ENCODE measurements around the gene MFRP.

The MFRP gene

DNA sequence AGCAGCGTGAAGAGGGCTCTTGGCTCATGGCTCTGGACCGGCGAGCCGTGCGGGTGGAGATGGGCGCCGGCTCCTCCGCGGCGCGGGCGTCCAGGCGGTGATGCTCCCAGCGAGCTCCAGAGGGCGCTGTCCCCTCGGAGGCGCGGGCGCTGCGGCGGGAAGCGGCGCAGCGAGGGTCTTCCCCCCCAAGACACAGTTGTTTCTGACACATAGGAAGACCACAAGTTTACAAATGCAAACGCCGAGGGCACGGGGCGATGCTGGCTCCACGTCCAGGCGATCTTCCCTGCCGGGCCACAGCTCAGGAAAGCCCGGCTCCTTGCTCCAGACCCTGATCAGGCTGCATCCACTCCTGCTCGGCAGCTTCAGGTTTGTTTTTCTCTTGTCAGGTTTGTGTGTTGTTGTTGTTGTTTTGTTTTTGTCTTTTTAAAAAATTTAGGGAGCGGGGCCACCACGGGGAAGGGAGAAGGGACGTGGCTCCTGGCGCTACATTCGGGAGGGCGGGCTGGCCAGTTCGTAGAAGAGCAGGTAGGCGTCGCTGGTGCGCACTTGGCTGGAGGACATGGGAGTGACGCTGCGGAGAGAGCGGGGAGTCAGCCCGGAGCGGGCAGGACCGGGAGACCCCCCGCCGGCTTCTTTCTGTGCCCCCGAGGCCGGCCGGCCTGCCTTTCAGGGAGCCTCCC lies 10.0 kb upstream of the MFRP start:
- peak; percentile 91 for DNase-seq

DNA sequence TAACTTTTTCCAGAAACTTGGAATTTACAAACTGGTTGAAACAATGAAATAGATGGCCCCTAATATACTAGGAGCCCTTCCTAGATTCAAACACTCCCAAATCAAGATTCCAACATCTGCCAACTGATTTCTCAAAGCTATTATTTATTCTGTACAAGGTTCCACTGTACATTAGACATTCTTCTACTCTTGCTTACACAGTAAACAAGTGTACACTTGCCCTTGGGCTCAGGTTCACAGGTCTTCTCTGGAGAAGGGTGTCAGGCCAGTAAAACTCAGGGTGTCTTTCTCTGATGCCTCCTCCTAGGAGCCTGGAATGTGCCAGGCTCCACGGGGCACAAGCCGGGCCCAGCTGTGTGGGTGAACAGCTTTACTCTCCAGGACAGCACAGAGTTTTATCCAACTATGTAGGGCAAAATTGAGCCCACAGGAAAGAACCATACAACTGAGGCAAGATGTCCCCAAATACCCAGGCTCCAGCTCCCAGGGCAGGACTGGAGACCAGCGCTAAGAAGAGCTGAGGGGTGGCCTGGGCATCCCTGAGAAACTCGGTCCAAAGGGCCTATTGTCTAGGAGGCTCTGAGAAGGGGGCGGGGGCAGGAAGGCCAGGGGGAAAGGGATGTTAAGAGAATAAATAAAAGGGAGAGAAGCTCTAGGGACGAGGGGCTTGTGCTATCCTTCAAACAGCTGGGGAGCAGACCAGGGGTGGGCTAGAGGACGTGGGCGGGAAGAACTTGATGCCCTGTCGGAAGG lies 8.8 kb upstream of the MFRP start:
- no peak for DNase-seq

GRCh38 chr11:119352857-119353260 lies 6.4 kb upstream of the MFRP start:
- no peak for DNase-seq

DNA sequence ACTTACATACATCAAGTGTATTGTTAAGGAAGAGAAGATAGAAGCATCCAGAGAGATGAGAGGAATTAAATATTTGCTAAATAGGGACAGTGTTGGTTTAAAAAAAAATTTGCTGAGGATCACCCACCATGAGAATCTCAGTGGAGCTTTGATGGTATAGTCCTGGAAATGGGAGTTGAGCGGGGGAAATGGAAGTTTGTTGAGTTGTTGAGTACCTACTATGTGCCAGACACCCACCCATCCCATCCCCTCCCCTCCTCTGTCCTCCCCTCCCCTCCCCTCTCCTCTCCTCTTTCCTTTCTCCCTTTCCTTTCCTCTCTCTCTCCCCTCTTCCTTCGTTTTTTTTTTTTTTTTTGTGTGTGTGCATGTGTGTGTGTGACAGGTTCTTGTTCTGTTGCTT lies 4.7 kb upstream of the MFRP start:
- DNase-seq = no peak

DNA sequence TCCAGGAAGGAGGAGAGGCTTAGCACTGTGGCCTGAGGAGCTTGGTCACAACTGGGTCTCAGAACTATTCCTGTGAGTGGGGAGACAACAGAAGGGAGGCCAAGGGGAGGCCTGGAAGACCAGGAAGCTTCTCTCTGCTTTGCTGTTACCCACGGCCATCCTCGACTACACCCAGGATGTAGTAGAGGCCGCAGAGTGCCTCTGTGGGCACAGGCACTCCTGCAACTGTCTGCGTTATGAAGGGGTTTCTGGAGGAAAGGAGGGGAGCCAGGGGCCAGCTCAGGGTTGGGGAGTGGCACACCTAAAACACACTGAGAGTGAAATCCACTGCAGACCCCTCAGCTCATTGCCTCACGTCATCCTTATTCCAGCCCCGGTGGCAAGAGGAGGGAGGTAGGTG lies 3.8 kb upstream of the MFRP start:
- no peak for DNase-seq

DNA sequence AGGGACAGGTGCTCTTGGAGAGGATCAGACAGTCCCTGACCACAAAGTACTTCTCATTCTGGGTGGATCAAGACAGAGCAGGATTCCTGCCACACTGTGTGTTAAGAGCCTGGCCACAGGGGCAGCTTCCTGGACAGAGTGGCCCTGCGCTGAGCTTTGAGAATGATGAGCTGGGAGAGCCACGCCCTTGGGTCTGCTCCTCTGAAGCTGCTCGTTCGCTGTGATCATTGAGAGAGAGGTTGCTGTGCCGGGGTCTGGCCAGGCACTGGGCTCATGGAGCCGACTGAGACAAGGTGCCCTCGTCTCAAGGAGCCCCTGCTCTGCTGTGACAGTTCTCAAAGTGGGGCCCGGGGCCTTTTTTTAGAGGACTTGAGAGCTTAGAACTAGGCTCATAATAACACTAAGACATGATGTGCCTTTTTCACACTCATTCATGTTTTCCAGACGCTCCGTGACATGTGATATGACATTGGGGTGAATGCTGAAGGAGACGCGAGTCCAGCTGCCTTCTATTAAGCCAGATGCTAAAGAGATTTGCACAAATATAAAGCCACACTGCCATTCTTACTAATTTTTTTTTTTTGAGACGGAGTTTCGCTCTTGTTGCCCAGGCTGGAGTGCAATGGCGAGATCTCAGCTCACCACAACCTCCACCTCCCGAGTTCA lies 1.6 kb upstream of the MFRP start:
- DNase-seq = no peak

GRCh38 chr11:119347242-119347641 lies 737 bp upstream of the MFRP start:
- no peak for DNase-seq

DNA sequence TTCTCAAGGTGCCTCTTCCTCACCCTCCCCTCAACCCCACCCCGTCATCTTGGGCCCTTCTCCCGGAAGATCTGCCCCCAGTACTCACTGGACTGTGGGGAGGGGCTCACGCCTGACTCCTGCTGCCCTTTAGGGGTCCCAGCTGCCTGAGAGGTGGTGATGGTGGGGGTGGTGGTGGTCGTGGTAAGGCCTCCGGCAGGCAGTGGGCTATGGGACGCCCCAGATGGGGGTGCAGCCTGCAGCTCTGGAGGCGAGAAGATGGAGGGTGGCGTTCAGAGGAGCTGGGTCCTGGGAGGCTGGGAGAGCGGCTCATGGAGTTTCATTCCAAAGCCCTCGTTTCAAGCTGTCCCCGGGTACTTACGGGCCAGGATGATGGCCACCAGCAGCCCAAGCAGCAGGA lies 820 bp downstream of the MFRP start:
- no peak for DNase-seq

DNA sequence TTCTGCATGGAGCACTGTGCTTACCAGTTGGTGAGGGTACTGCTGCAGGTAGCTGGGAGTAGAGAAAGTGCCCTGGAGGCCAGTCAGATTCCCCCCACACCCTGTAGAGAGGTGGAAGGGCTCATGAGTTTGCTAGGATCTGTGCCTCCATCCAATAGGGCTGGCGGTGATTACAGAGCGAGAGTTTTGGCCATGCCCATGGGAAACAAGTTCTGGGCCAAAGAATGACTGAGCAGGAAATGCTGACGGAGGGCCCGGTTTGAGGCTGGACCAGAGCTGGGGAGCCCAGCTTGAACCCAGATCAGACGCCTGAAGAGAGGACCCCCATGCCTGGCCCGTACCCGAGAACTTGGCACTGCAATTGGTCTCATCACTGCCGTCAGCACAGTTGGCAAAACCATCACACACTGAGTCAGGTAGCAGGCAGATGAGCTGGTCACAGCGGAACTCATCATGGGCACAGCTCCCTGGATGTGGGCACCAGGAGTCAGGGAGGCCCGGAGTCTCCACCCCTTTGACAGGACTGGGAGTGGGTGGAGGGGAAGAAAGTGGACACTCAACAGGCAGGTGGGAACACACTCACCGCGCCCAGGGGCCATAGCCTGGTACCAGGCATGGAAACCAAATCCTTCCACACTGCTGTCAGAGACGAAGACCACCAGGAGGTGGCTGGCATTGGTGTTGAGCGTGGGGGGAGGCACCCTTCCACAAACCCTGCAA lies 2.1 kb downstream of the MFRP start:
- DNase-seq = no peak

DNA sequence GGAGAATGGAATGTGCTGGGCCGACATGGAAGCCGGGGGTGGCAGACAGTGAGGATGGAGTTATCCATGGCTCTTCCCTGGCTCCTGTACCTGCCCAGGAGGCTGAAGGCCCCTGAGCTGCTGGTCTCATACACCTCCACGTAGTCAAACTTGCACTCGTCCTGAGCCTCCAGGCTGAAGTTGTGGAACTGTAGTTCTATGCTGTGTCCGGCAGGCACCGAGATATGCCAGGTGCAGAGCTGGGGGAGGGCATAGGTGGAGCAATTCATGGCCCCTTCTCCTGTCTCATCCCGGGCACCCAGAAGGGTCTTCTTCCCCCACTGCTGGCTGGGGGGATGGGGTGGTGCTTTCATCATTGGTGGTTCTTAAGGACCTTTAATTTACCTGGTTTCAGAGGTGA lies 2.8 kb downstream of the MFRP start:
- DNase-seq = no peak

GRCh38 chr11:119342362-119343130 lies 4.0 kb downstream of the MFRP start:
- DNase-seq = no peak

GRCh38 chr11:119342023-119342300 lies 4.5 kb downstream of the MFRP start:
- DNase-seq = no peak

GRCh38 chr11:119341222-119342022 lies 5.1 kb downstream of the MFRP start:
- DNase-seq = no peak

DNA sequence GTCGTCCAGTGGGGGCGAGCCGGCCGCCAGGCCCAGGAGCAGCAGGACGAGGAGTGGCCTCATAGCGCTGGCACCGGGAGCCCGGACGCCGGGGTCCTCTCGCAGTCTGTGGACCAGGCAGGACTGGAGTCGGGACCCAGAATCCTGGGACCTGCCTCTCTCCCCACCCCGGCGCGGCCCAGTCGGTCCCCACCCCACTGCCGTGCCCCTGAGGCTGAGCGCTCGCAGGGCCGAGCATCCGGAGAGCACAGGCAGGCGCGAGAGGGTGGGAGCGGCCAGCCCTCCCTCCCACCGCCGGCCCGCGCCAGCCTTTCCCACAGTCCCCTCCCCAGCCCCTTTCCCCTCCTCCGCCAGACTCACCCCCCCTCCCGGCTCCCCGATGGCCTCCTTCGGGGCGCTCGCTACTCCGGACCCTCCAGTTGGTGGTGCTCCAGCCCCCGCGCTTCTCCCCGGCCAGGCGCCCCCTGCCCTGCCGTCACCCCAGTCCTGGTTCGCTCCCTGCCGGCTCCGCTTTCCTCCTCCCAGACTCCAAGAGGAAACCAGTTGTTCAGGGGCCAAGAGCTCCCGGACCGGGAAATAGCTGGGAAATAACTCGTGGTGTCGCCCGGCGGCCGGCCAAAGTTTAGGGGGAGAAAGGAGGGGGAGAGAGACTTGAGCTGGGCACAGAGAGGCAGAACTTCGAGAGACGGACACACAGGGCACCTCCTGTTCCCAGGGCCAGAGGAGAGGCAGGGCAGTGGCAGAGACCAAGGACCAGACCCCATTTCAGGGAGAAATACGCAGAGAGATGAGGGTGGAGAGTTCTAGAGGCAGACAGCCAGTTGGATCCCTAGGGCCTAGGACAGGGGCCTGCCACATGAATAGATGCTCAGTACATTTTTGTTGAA lies 5.9 kb downstream of the MFRP start, which contains the start of gene C1QTNF5:
Gene C1QTNF5, minus strand, starts transcription at position 549 of the 887 bp plus-strand sequence. Its CDS starts 486 bp downstream, at position 63.
- no peak for DNase-seq

DNA sequence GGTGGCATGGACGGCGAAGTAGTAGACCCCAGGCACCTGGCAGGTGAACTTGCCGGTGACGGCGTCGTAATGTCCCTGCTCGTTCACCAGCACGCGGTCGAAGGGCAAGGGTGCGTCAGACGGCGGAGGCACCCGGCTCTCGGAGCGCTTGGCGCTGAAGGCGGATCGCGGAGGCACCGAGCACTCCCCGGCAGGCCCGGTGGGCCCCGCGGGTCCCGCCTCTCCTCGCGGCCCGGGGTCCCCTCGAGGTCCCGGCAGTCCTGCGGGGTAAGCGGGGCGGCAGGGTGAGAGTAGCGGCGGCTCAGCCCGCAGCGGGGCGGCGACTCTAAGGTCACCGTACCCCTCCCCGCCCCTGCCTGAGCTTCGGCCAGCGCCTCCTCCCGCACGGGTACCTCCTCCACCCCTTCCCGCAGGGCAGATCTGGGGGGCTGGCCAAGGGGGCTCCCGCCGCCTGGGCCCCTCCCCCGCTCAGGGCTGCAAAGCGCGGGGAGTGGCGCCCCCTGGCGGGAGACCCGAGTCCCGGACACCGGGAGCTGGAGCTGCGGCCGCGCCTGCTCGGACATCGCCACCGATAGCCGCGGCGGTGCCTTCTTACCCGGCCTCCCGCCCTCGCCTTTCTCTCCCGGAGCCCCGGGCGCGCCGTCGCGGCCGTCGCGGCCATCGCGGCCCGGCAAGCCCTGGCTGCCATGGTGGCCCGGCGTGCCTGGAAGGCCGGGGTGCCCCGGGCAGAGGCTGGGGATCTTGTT lies 6.7 kb downstream of the MFRP start:
- DNase-seq = peak; percentile 69

- DNase-seq = no peak
These were observed 7.4 kb downstream of the MFRP start for GRCh38 chr11:119338965-119339588.

DNA sequence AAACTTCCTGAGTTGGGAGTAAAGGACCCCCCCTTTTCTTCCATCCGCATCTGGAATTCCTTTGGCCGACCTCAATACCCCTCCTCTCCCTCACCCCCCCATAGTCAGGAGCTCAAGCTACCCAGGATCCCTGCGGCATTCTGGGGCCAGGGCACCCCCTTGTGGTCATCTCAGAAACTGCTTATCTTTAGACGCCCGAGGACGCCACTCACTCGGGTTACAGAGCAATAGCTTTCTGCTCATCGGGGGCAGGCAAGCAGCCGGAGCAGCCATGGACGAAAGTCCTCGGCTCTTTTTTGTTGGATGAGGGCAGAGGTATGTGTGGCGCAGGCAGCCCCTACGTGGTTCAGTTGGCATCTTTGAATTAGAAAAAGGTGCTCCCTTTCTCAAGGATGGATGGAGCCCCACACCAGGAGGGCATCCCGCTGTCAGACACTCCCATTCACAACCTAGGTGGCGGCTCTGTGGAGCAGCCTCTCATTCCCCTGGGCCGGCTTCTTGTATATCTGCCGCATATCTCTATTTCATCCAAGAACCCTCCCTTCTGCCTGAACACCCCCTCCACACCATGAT lies 8.1 kb downstream of the MFRP start:
- DNase-seq = peak; percentile 94

DNA sequence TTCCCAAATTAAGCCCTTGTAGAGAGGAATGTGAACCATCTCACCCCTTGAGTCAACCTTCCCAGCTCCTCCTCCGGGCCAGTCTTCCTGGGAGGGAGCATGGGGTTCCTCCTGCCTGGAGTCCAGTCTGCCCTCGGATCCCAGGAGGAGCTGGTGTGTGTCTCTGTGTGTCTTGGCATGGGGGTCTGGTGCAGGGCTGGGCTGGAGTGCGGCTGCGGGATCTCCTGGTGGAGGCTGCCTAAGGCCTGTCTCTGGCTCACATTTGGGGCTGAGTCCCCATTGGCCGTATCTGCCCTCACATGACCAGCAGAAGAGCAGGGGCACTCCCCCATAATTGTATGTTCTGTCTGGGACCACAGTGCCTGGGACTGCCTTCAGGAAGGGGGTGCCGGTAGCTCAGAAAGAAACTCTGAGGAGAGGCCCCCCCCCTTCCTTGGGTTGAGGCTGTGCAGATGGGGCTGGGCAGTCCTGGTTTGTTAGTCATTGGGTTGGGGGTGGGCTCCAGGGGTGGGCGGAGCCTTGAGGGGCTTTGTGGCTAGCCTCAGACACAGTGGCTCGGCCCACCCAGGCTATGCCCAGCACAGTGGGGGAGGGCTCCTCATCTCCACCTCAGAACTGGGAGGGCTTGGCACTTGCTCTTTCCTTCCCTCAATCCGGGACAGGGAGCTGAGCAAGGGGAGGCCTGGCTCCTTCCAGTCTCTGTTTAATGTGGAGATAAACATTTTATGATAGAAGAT lies 8.8 kb downstream of the MFRP start:
- DNase-seq = peak; percentile 68

Measured in OCI-M1 (cell line).